ELR (cell line): ENCODE measurements around the gene TMEM18.
A peak's percentile ranks its signal among the peaks of the same experiment; 100 is the strongest.
"Not testable (repeated sequence)": the region's sequence is repeated elsewhere in the genome, so short reads cannot be mapped to it uniquely, and the experiment has no call there.

ENCODE experiments used
- DNase-seq: peaks from one replicate; pipeline ENCODE4 v3.0.0-alpha.2; 2015; ENCODE audit warnings: low read depth

TMEM18 gene

GRCh38 chr2:693606-694005 is 16.4 kb upstream of the TMEM18 start:
- DNase-seq, result no peak

- DNase-seq, result no peak
Measured at GRCh38 chr2:692767-693166, 15.6 kb upstream of the TMEM18 start.

DNA sequence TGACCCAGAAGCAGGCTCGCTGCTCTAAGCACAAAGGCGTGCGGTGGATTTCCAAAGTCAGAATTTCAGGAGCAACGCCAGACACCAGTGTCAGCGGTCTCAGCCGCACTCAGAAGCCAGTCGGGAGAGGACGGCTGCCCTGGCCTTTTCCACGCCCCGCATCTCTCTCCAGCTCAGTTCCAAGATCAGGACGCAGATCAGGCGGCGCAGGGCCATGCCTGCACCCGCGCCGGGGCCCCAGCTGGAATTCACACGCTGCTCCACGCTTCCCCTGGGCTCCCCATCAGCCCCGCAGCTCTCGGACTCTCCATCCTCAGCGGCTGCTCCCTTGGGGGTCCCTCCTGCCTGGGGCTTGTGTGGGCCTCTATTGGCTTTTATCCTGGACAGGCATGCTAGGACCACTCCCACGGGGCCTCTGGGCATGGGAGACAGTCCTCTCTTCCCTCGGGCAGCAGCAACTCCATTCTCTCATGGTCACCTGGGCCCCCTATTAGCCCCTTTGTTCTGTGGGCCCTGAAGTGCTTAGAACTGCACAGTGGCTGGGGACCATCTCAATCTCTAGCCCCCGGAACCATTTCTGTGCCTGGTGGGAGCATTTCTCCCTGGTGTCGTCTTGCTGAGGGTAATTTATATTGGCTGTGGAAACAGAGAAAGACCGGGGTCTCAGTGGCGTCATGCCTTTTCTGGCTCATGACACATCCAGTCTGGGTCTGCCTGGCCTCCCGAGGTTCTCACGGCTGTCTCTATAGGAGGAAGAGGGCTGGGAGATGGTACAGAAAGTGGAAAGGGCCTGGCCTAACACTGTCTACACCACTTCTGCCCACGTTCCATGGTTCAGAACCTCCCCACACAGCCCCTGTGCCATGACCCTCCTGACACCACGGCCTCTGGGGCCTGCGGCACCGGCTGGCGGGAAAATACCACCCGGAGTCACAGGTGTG is 14.9 kb upstream of the TMEM18 start:
- DNase-seq, result no peak

- DNase-seq, result no peak
Measured at GRCh38 chr2:690799-691198, 13.6 kb upstream of the TMEM18 start.

DNA sequence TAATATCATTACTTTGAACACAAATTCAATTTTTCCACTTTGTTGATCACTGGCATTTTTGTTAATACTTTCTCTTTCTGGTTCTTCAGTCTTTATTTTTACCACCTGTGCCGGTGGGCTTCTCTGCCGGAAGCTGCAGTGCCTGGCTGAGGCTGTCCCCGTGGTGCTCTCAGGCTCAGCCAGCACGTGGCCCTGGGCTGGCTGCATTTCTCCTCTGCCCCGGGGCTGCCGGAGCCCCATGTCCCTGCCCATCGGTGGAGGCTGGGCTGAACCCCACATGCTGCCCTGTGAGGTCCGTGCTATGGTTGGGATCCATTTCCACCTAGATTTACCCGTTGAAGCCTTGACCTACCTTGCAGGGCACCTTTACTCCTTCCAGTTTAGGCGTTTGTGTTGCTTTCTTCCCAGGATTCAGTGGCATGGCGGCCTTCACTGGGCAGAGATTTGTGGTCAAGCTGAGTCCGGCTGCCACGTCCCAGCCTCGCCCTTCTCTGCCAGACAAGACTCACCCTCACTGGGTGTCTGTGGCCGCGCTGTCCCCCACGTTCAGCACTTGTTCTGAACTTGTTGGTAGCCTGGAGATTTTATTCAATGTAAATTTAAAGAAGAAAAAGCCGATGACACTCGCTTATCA is 12.8 kb upstream of the TMEM18 start:
- DNase-seq, result no peak

GRCh38 chr2:689237-689636 is 12.0 kb upstream of the TMEM18 start:
- no peak for DNase-seq

DNA sequence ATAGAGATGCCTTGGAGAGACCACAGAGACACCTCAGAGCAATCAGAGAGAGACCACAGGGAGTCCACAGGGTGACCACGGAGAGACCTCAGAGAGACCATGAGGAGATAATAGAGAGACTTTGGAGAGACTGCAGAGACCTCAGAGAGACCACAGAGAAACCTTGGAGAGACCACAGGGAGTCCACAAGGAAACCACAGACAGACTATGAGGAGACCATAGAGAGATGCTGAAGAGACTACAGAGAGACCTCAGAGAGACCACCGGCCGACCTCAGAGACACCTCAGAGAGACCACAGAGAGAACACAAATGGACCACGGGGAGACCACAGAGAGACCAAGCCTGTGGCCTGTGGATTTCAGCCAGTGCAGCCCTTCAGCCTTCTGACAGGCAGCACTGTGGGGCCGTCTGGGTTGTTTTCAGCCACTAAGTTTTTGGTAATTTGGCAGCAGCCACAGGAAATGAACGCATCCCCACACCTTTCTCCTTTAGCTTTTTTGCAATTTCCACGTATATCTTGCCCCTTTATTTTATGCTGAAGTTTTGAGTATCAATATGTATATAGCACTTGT is 11.4 kb upstream of the TMEM18 start:
- DNase-seq, result no peak

DNA sequence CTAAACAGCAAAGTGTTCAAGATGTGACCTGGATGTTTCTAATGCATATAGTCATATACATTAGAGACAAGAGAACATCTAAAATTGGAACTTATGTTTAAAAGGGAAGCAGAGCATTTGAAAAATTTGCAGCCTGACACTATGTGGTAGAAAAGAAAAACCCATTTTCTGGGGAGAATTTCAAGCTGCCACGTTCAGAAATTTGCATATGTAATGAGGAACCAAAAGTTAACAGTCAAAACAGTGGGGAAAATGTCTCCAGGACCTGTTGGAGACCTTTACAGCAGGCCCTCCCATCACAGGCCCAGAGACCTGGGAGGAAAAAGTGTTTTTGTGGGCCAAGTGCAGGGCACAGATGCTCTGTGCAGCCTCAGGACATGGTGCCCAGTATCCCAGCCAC is 8.2 kb upstream of the TMEM18 start:
- no peak for DNase-seq

GRCh38 chr2:684913-685312 is 7.7 kb upstream of the TMEM18 start:
- DNase-seq, result not testable (repeated sequence)

GRCh38 chr2:682226-682625 is 5.0 kb upstream of the TMEM18 start:
- no peak for DNase-seq

DNA sequence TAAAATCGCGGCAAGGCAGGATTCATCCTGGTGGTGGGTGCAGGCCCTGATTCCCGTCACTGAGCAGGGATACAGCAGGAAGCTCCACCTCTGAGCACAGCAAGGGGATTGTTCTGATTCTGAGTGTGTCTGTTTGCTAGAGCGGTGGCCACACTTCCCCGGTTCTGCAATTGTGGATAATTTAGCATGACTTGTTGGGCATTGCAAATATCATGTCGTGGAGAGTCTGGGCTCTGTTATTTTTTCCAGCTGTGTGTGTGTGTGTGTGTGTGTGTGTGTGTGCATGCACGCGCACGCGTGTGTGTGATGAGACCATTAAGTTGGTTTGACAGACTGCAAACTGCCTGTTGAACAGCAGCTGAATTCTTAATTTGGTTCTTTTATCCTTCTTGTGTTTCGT is 4.1 kb upstream of the TMEM18 start:
- no peak for DNase-seq

GRCh38 chr2:680496-680895 is 3.3 kb upstream of the TMEM18 start:
- DNase-seq, result no peak

DNA sequence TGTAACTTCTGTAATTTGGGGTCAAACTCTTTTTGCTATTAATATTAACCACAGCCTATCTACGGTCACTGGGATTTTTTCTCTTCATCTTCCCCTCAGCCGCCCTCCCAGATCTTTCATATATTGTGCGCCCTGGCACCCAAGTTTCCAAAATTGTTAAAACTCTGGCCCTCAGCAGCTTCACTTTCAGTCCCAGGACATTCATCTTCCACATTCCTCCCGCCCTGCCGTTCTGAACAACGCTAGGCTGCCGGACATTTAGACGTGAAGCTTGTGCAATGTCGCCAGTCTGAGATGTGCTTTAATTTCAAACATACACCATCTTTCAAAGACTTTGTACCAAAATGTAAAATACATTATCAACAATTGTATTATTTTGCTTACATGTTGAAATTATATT is 1.8 kb upstream of the TMEM18 start:
- DNase-seq, result no peak

DNA sequence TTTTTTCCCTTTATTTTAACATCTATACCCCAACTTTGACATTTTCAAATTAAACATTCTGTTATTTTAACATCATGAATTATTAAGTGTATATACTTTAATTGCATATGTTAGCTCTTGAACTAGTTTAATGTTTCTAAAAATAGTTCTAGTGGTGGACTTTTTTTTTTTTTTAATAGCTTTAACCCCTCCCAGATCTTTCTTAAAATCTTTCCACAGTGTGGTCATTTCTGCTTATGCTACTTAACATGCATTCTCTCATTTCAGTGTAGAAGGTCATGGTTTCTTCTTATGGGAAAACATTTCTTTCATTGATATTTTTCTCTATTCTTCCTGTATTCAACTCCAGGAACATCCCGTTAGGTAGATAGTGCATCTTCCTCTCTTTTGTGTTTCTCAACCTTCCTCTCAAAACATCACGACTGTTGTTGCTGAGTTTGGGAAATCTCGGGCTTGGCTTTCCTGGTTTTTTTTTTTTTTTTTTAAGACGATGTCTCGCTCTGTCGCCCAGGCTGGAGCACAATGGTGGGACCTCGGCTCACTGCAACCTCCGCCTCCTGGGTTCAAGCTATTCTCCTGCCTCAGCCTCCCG is 849 bp upstream of the TMEM18 start:
- peak; percentile 4 for DNase-seq

DNA sequence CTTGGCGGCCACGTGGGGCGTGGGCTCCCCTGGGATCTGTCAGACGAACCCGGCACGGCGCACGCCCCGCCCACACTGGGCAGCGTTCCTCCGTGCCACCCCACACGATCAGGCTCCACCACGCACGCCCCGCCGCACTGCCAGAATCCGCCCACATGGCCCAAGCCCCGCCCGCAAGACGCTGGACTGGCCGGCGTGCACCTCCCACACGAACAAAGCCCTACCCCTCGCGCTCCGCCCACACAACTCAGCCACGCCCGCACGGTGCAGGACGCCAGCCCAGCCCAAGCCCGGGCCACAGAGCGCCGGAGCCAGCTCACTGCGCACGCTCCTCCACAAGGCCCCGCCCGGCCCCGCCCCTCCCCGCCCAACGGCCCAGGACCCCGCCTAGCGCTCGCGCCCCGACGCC is 555 bp downstream of the TMEM18 start:
- DNase-seq, result peak; percentile 95

- DNase-seq, result peak; percentile 93
Measured at GRCh38 chr2:675982-676646, 1.1 kb downstream of the TMEM18 start.

DNA sequence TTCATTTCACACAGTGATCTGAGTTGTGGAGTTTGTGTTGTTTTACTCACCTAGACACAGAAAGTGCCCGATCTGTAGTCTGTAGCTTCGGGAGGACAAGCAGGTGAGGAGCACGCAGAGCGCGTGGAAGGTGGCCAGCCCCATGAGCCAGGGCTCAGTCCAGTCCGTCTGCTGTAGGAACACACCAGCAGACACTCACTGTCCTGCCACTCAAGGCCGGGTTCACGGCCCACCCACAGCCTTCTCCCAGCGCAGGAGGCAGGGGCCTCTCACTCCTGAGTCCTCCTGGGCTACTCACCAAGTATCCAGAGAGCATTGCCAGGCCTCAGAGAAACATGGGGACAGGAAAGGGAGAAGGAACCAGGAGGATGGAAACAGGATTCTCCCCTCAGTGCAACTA is 1.7 kb downstream of the TMEM18 start:
- DNase-seq, result no peak

DNA sequence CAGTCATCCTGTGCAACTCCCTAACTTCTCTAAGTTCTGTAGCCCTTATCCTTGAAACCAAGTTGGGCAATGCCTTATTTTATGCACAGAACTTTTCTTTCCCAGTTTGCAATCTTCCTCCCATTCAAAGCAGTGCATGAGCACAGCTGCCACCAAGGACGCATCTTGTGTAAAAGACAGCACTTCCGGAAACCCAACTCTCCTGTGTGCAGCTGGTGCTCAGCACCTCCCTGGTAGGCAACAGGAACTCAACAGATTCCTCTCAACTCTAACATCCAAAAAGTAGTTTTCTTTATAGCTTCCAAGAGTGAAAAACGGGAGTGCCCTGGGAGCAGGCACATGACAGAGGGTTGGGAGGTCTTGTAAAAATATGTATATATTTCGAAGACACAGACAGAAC is 2.2 kb downstream of the TMEM18 start:
- DNase-seq, result no peak

- peak; percentile 6 for DNase-seq
Measured at GRCh38 chr2:674321-674985, 2.8 kb downstream of the TMEM18 start.

DNA sequence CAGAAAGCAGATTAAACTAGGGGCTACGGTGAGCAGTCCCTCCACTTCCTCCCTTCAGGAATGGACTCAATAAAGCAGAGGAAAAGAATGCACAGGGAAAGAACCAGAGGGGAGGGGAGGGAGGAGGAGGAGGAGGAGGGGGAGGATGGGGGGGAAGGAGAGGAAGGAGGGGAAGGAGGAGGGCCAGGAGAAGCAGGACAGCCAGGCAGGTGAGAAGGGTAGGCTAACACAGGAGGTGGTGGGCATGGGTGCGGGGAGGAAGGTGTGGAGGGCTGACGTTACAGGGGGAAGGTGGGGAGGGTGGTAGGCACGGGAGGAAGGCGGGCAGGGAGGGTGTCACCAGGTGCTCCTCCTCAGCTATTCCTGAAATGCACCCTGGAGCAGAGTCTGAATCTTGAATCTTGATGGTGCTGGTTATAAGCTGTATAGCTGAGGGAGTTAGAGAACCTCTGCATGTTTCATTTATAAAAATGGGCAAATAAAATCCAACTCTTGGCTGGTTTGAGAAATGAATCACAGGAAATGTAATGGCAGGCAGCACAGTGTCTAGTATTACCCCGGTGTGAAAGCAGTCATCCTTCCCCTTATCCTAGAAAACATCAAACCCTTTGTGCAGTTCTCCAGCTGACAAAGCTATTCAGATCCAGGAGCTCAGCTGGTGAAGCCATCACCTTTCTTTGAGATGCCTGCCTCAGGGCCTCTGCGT is 3.4 kb downstream of the TMEM18 start:
- DNase-seq, result peak; percentile 63

GRCh38 chr2:673016-673415 is 4.2 kb downstream of the TMEM18 start:
- DNase-seq, result no peak
